ENCODE measurements around the gene GAB1. TPM values are rescaled to one million over a fixed set of nuclear protein-coding genes. Genes with fewer than 3 reads are reported as not detected.

Gene GAB1
- total RNA-seq, 1 experiment from 2014 or later = 46.9 TPM

DNA sequence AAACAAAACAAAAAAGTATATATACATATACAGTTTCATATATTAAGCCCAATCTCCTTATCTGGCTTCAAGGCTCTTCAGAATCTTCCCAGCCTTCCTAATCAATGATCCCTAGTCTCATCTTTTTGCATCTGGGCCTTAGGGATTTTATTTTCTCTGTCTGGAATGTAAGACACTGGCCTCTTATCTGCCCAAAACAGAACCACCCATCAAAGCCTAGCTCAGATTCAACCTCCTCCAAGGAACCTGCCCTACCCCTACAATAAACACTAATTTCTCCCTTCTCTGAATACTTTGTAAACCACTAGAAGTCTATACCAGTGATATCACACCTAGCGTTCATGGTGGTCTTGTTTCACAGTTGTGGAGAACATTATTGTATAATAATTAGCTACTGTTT lies 23.2 kb upstream of the GAB1 start:
- Mint-ChIP-seq H3K36me3 (ENCODE audit: insufficient read depth, unreplicated experiment) (no peaks in the 10 kb centered on the region), H3K27me3 (ENCODE audit: insufficient read depth, unreplicated experiment) (no peaks in the 10 kb centered on the region), H3K27ac (ENCODE audit: unreplicated experiment) (peak overlapping the region; percentile 31), H3K4me1 (ENCODE audit: low read depth, unreplicated experiment) (peaks cover 18% of the 10 kb centered on the region), H3K4me3 (ENCODE audit: unreplicated experiment) (no peak overlapping the region), H3K9me3 (ENCODE audit: unreplicated experiment) (no peaks in the 10 kb centered on the region)
- TF ChIP-seq, protein P1, sequence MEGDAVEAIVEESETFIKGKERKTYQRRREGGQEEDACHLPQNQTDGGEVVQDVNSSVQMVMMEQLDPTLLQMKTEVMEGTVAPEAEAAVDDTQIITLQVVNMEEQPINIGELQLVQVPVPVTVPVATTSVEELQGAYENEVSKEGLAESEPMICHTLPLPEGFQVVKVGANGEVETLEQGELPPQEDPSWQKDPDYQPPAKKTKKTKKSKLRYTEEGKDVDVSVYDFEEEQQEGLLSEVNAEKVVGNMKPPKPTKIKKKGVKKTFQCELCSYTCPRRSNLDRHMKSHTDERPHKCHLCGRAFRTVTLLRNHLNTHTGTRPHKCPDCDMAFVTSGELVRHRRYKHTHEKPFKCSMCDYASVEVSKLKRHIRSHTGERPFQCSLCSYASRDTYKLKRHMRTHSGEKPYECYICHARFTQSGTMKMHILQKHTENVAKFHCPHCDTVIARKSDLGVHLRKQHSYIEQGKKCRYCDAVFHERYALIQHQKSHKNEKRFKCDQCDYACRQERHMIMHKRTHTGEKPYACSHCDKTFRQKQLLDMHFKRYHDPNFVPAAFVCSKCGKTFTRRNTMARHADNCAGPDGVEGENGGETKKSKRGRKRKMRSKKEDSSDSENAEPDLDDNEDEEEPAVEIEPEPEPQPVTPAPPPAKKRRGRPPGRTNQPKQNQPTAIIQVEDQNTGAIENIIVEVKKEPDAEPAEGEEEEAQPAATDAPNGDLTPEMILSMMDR (IDR thresholded peaks at IDR 0.05; ENCODE audit: insufficient read depth in 1 of 2, low read depth in 1 of 2, low read length in 1 of 2, severe bottlenecking in 1 of 2, unreplicated experiment in 1 of 2) = no peak
- no TSS peak for BruUV-seq (replicated peaks)
- Histone ChIP-seq H3K4me3 (ENCODE audit: low read depth, low read length) (no peak overlapping the region), H3K27me3 (replicated peaks; ENCODE audit: control insufficient read depth, insufficient read depth, low read length) (no peaks in the 10 kb centered on the region), H3K9me3 (no peaks in the 10 kb centered on the region), H3K36me3 (ENCODE audit: control insufficient read depth, insufficient read depth, low read length) (no peaks in the 10 kb centered on the region; the same call in 1 of the 2 replicates), H3K4me1 (no peaks in the 10 kb centered on the region; the same call in 1 of the 2 replicates)
- CTCF ChIA-PET = no interaction called here
- POLR2A ChIA-PET = no interaction called here
- intact Hi-C loops (cut with micrococcal nuclease; ENCODE audit: unreplicated experiment) = no loop called here
- DNase-seq = no peak

DNA sequence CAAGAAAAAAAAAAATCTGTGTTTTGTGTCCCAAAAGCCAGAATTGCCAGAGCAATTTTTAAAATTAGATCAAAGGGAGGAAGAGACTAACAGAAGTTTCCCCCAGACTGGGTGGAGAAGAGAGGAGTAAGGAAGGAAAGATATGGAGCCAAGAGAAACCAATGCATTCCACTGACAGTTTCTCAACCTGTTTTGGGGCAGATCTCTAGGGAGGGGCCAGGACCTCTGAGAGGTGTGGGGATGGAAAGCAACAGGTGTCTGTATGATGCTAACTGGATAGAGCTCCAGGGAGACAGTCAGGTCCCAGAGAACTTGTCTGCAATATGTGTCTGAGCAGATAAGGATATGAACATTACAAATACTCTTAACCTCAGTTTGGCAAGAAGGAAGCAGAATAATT lies 22.7 kb upstream of the GAB1 start:
- H3K27ac Mint-ChIP-seq (ENCODE audit: unreplicated experiment) = no peak overlapping the region

DNA sequence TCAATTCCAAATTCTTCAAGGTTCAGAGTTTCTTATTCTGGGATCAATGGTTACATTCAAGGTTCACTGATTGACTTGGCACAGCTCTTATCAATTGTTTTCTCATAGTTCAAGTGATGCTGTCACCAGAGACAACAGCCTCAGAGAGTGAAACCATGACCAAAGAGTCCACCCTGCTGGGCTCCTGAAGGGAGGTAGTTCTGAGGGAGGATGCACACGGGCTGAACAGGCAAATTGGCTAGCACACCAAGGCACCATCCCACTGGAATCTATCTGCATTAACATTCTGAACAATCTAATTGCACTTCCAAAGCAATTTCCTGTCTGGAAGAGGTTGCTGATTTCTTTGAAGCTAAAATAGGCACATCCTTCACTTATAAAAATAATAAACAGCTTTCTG lies 16.6 kb upstream of the GAB1 start:
- DNase-seq = no peak
- Histone ChIP-seq H3K27me3 (replicated peaks; ENCODE audit: control insufficient read depth, insufficient read depth, low read length) (no peaks in the 10 kb centered on the region), H3K4me1 (peaks cover 5% of the 10 kb centered on the region; the same call in 1 of the 2 replicates), H3K9me3 (no peaks in the 10 kb centered on the region), H3K4me3 (ENCODE audit: low read depth, low read length) (no peak overlapping the region), H3K36me3 (ENCODE audit: control insufficient read depth, insufficient read depth, low read length) (no peaks in the 10 kb centered on the region)
- intact Hi-C loops (cut with micrococcal nuclease; ENCODE audit: unreplicated experiment) = no loop called here
- H3K27me3 Mint-ChIP-seq (ENCODE audit: insufficient read depth, unreplicated experiment) = no peaks in the 10 kb centered on the region
- H3K4me3 Mint-ChIP-seq (ENCODE audit: unreplicated experiment) = no peak overlapping the region
- H3K4me1 Mint-ChIP-seq (ENCODE audit: low read depth, unreplicated experiment) = no peaks in the 10 kb centered on the region
- CTCF ChIA-PET = no interaction called here
- no TSS peak for BruUV-seq (replicated peaks)
- no peaks in the 10 kb centered on the region for H3K9me3 Mint-ChIP-seq (ENCODE audit: unreplicated experiment)
- TF ChIP-seq, protein P1 (IDR thresholded peaks at IDR 0.05; ENCODE audit: insufficient read depth in 1 of 2, low read depth in 1 of 2, low read length in 1 of 2, severe bottlenecking in 1 of 2, unreplicated experiment in 1 of 2) = no peak
- no peak overlapping the region for H3K27ac Mint-ChIP-seq (ENCODE audit: unreplicated experiment)
- H3K36me3 Mint-ChIP-seq (ENCODE audit: insufficient read depth, unreplicated experiment) = no peaks in the 10 kb centered on the region
- POLR2A ChIA-PET = no interaction called here

More for the DNA sequence above, 22.7 kb upstream of the GAB1 start:
- no peak for DNase-seq
- H3K4me1 ChIP-seq = no peaks in the 10 kb centered on the region; the same call in 1 of the 2 replicates
- Mint-ChIP-seq H3K27me3 (ENCODE audit: insufficient read depth, unreplicated experiment) (no peaks in the 10 kb centered on the region), H3K4me3 (ENCODE audit: unreplicated experiment) (no peak overlapping the region), H3K9me3 (ENCODE audit: unreplicated experiment) (no peaks in the 10 kb centered on the region), H3K36me3 (ENCODE audit: insufficient read depth, unreplicated experiment) (no peaks in the 10 kb centered on the region), H3K4me1 (ENCODE audit: low read depth, unreplicated experiment) (peaks cover 18% of the 10 kb centered on the region)
- no TSS peak for BruUV-seq (replicated peaks)
- intact Hi-C loops (cut with micrococcal nuclease; ENCODE audit: unreplicated experiment) = no loop called here
- ChIA-PET POLR2A (no interaction called here), CTCF (no interaction called here)
- H3K36me3 ChIP-seq (ENCODE audit: control insufficient read depth, insufficient read depth, low read length) = no peaks in the 10 kb centered on the region; the same call in 1 of the 2 replicates
- TF ChIP-seq, protein P1 (IDR thresholded peaks at IDR 0.05; ENCODE audit: insufficient read depth in 1 of 2, low read depth in 1 of 2, low read length in 1 of 2, severe bottlenecking in 1 of 2, unreplicated experiment in 1 of 2) = no peak
- no peaks in the 10 kb centered on the region for H3K27me3 ChIP-seq (replicated peaks; ENCODE audit: control insufficient read depth, insufficient read depth, low read length)
- no peak overlapping the region for H3K4me3 ChIP-seq (ENCODE audit: low read depth, low read length)
- no peaks in the 10 kb centered on the region for H3K9me3 ChIP-seq
